KOPT-K1 (cell line): ENCODE measurements around the gene MTIF2.
"Not testable (repeated sequence)": the region's sequence is repeated elsewhere in the genome, so short reads cannot be mapped to it uniquely, and the experiment has no call there.

Source experiments
- H3K27ac ChIP-seq: fragments of 200-600 bp; sonication (generic); 2 replicates; pipeline ENCODE4 v1.5.1; 2016; ENCODE audit warnings: antibody characterized with exemption, mild to moderate bottlenecking, low read depth, low read length; ENCODE audit not compliant: poor library complexity, severe bottlenecking
- H3K36me3 ChIP-seq: fragments of 200-600 bp; sonication (generic); 2 replicates; pipeline ENCODE4 v1.5.1; 2017; ENCODE audit warnings: antibody characterized with exemption, mild to moderate bottlenecking, low read length, moderate library complexity; ENCODE audit not compliant: insufficient read depth
- H3K9me3 ChIP-seq: fragments of 200-600 bp; sonication (generic); 2 replicates; pipeline ENCODE4 v1.5.1; 2017; ENCODE audit warnings: antibody characterized with exemption, low read length, mild to moderate bottlenecking; ENCODE audit not compliant: insufficient read depth, poor library complexity, severe bottlenecking

MTIF2 gene, protein sequence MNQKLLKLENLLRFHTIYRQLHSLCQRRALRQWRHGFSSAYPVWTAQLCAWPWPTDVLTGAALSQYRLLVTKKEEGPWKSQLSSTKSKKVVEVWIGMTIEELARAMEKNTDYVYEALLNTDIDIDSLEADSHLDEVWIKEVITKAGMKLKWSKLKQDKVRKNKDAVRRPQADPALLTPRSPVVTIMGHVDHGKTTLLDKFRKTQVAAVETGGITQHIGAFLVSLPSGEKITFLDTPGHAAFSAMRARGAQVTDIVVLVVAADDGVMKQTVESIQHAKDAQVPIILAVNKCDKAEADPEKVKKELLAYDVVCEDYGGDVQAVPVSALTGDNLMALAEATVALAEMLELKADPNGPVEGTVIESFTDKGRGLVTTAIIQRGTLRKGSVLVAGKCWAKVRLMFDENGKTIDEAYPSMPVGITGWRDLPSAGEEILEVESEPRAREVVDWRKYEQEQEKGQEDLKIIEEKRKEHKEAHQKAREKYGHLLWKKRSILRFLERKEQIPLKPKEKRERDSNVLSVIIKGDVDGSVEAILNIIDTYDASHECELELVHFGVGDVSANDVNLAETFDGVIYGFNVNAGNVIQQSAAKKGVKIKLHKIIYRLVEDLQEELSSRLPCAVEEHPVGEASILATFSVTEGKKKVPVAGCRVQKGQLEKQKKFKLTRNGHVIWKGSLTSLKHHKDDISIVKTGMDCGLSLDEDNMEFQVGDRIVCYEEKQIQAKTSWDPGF

GRCh38 chr2:55268907-55269644 lies at the start of gene MTIF2:
MTIF2 (minus strand) TSS chr2:55269231; CDS start chr2:55263858, 5,373 bp downstream.
- Histone ChIP-seq H3K36me3 (peaks cover 13% of the 10 kb centered on the region; the same call in 1 of the 2 replicates), H3K9me3 (no peaks in the 10 kb centered on the region), H3K27ac (peak within 1 kb of the TSS; percentile 63)

GRCh38 chr2:55314985-55315384 lies 46.0 kb upstream of the MTIF2 start:
- no peaks in the 10 kb centered on the region for H3K9me3 ChIP-seq
- no peak overlapping the region for H3K27ac ChIP-seq
- H3K36me3 ChIP-seq = peaks cover 99% of the 10 kb centered on the region

DNA sequence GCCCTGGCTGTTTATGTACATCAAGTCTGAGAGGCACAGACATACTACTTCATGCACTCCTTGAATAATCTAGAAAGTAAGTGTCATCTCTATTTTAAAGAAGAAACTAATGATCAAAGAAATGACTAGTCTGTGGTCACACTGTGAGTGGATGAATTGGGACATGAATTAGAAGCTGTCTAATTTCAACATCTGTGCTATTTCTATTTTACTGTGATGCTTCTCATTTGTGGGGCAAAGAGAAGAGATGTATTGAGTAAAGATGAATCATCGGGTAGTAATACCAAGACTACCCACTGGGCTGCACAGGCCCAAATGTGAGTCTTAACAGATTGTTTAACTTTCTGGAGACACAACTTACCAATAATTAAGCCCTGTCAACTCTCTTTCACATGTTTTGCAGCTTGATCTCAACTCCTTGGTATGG lies 42.4 kb upstream of the MTIF2 start:
- Histone ChIP-seq H3K36me3 (peaks cover 96% of the 10 kb centered on the region), H3K27ac (no peak overlapping the region), H3K9me3 (no peaks in the 10 kb centered on the region)

DNA sequence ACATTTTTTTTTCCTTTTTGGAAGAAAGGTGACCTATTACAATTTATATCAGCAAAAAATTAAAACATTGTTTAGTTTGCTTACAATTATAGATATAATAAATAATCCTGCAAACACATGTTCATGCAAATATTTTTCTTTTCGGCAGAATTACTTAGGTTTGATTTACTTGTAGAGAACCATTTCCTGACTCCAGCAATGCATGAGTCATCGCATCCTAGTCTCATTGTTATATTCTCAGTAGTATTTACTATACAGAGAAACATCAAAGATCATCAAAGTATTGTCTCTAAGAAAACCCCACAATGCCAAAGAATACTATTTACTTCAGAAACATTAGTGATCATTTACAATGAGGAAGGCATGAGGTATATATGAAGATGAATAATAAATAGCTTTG lies 40.4 kb upstream of the MTIF2 start:
- no peaks in the 10 kb centered on the region for H3K9me3 ChIP-seq
- no peak overlapping the region for H3K27ac ChIP-seq
- peaks cover 94% of the 10 kb centered on the region for H3K36me3 ChIP-seq

- Histone ChIP-seq H3K36me3 (peaks cover 91% of the 10 kb centered on the region), H3K27ac (no peak overlapping the region), H3K9me3 (no peaks in the 10 kb centered on the region)
Observed at GRCh38 chr2:55302241-55302640, 33.2 kb upstream of the MTIF2 start.

- Histone ChIP-seq H3K27ac (no peak overlapping the region), H3K36me3 (peaks cover 87% of the 10 kb centered on the region), H3K9me3 (no peaks in the 10 kb centered on the region)
Observed at GRCh38 chr2:55301277-55301676, 32.2 kb upstream of the MTIF2 start.

DNA sequence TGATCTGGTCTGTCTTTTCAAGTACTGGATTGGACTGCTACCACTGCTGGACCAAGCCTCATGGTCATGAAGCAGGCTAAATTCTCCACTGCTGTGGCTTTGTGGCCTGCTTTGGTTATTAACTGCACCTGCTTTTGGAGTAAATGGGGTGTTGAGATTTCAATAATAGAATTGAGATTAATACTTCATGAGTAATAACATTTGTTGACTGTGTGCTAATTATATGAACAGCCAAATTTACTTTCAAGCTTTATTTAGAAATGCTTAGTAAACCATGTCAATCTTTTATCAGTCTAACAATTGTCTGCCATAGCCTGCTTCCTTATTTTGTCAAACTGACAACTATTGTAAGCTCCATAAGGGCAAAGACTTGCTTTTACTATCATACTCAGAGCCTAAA lies 27.4 kb upstream of the MTIF2 start:
- H3K27ac ChIP-seq = no peak overlapping the region
- peaks cover 89% of the 10 kb centered on the region for H3K36me3 ChIP-seq
- no peaks in the 10 kb centered on the region for H3K9me3 ChIP-seq

DNA sequence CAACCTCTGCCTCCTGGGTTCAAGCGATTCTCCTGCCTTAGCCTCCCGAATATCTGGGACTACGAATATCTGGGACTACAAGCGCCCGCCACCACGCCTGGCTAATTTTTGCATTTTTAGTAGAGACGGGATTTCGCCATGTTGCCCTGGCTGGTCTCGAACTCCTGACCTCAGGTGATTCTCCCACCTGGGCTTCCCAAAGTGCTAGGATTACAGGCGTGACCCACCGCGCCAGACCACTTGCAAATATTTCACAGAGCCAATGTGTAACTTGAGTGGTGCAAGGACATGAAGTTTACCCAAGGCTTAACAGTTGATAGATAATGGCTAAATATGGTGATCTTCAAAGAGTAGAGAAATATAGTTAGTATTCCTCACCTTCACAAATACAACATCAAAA lies 14.1 kb upstream of the MTIF2 start:
- Histone ChIP-seq H3K9me3 (no peaks in the 10 kb centered on the region), H3K27ac (no peak overlapping the region), H3K36me3 (peaks cover 25% of the 10 kb centered on the region)

DNA sequence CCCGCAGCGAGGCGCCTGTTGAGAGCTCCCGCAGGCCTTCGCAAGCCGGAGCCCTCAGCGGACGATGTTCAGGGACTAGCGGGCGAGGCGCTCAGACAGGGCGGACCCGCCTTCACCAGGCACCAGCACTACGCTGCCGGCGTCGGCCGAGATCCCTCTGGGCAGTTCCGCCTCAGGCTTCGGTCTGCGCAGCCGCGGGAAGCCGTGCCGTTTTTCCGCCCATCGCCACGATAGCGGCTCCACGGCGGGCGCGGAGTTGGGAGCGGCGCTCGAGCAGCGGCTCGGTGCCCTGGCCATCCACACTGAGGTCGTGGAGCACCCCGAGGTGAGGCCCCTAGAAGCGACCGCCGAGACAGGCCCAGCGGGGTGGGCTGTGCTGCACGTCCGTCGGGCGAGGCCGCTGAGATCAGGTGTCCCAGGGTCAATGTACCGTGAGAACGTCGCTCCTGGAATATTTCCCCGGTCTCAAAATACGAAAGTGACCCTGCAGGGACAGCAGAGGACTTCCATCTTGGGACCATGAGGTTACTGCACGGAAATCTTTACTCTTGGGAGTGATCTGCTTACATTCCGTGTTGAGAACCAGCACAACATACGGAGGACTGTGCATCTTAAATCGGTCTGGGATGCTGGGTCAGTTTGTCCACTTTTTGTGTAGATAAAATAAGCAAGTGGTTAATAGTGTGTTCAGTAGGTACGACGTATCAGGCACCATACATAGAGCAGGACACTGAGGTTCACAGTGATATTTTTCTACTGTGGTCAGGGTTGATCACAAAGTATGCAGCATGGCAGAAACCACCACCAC lies 13.3 kb upstream of the MTIF2 start:
- Histone ChIP-seq H3K27ac (peak overlapping the region; percentile 69), H3K9me3 (no peaks in the 10 kb centered on the region), H3K36me3 (peaks cover 19% of the 10 kb centered on the region)

DNA sequence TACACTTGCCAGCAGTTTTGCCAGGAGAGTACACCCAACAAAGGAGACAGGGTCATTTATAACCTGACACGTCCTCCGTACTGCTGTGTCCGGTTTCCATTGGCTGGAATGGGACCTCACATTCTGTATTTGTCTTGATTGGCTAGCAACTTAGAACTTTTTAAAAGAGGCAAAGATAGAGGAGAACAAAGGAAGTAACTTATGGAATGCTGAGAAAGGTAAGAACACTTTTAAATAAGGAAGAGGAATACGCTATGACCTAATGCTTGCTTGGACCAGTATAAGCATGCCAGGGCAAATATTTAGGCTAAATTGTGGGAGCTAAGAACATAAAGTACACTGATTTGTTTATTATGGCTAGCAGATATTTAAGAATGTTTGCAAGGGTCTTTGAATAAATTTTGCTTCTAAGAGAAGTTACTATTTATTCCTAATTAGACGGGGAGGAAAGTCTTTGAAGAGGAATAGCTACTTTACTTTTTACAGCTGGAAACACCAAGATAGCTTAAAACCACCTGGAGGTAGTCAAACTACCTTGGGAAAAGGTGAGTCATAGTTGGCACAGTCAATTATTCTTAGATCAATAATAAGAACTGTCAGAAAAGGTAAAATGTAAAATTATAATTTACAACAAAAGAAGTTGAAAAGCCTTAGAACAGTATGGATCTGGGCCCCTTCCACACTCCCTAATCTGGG lies 12.0 kb upstream of the MTIF2 start:
- H3K36me3 ChIP-seq, H3K27ac ChIP-seq, H3K9me3 ChIP-seq: not testable (repeated sequence)

GRCh38 chr2:55279859-55280424 lies 10.9 kb upstream of the MTIF2 start:
- H3K9me3 ChIP-seq, H3K27ac ChIP-seq, H3K36me3 ChIP-seq: not testable (repeated sequence)

DNA sequence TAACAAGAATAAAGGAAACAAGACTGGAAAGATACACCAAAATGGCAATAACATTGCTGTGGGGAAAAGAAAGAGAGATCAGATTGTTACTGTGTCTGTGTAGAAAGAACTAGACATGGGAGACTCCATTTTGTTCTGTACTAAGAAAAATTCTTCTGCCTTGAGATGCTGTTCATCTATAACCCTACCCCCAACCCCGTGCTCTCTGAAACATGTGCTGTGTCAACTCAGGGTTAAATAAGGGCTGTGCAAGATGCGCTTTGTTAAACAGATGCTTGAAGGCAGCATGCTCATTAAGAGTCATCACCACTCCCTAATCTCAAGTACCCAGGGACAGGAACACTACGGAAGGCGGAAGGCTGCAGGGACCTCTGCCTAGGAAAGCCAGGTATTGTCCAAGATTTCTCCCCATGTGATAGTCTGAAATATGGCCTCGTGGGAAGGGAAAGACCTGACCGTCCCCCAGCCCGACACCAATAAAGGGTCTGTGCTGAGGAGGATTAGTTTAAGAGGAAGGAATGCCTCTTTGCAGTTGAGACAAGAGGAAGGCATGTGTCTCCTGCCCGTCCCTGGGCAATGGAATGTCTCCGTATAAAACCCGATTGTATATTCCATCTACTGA lies 10.3 kb upstream of the MTIF2 start:
- not testable (repeated sequence) for H3K36me3 ChIP-seq, H3K27ac ChIP-seq, H3K9me3 ChIP-seq

- Histone ChIP-seq H3K36me3 (no peaks in the 10 kb centered on the region), H3K27ac (no peak overlapping the region), H3K9me3 (no peaks in the 10 kb centered on the region)
Observed at GRCh38 chr2:55277310-55277709, 8.3 kb upstream of the MTIF2 start.
